Adrenal gland (tissue), 5 donors: Measurements from ENCODE around the gene HOXD11.

Experiments
- POLR2A ChIP-seq, 2 donors: fragments of 450-650 bp; IDR thresholded peaks; one replicate each; pipeline ENCODE4 v1.6.1; 2017; ENCODE audit warnings: antibody characterized with exemption in 2 of 2, mild to moderate bottlenecking in 2 of 2, moderate library complexity in 1 of 2
- TF ChIP-seq, protein P1 (sequence below), 6 experiments: fragments of 450-650 bp in 4 of 6; fragments of 200-600 bp in 2 of 6; sonication (generic) in 1 of 6; IDR thresholded peaks; 1 replicate in 5 of 6; 2 replicates in 1 of 6; pipeline versions ENCODE4 v1.5.1 to v1.8.0; 2016 to 2021; ENCODE audit warnings: antibody characterized with exemption in 6 of 6, mild to moderate bottlenecking in 2 of 6, moderate library complexity in 1 of 6
- donor health status: DM: no; HTN: no; CAD: no.

DNA sequence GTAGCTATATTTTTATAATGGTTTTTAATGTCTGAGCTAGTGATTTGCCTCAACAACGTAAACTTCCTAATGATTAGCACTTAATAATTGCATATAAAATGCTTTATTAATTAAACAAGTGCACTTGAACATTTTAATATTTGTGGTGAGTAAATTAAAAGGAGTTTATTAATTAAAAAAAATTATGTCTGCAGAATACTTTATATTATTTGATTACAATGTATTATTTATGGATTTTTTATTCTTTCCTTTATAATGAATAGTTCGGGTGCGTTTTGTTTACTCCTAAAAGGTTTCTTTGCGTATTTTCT, 24.7 kb downstream of the HOXD11 start:
- TF ChIP-seq, protein P1, sequence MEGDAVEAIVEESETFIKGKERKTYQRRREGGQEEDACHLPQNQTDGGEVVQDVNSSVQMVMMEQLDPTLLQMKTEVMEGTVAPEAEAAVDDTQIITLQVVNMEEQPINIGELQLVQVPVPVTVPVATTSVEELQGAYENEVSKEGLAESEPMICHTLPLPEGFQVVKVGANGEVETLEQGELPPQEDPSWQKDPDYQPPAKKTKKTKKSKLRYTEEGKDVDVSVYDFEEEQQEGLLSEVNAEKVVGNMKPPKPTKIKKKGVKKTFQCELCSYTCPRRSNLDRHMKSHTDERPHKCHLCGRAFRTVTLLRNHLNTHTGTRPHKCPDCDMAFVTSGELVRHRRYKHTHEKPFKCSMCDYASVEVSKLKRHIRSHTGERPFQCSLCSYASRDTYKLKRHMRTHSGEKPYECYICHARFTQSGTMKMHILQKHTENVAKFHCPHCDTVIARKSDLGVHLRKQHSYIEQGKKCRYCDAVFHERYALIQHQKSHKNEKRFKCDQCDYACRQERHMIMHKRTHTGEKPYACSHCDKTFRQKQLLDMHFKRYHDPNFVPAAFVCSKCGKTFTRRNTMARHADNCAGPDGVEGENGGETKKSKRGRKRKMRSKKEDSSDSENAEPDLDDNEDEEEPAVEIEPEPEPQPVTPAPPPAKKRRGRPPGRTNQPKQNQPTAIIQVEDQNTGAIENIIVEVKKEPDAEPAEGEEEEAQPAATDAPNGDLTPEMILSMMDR (IDR thresholded peaks at IDR 0.05): no peak
- TF ChIP-seq POLR2A (IDR thresholded peaks at IDR 0.05): no peak
